Measurements from ENCODE around the gene POLD3.

POLD3 gene

GRCh38 chr11:74663315-74663714 lies 70.9 kb downstream of the POLD3 start:
- no peak overlapping the region for H3K4me3 ChIP-seq (ENCODE audit: low read length)
- no peaks in the 10 kb centered on the region for H3K36me3 ChIP-seq (ENCODE audit: insufficient read depth, low read length)
- no peak overlapping the region for H3K9ac ChIP-seq (ENCODE audit: low read depth, low read length)
- H3K4me2 ChIP-seq (ENCODE audit: low read length) = no peak overlapping the region
- no peaks in the 10 kb centered on the region for H3K9me3 ChIP-seq (replicated peaks; ENCODE audit: low read length)
- H3K27me3 ChIP-seq (ENCODE audit: control insufficient read depth, insufficient read depth, low read length) = no peaks in the 10 kb centered on the region
- H3K4me1 ChIP-seq (ENCODE audit: control insufficient read depth, insufficient read depth, low read length) = no peaks in the 10 kb centered on the region

- H3K4me1 ChIP-seq (ENCODE audit: control insufficient read depth, insufficient read depth, low read length) = peaks cover 29% of the 10 kb centered on the region
- H3K4me3 ChIP-seq (ENCODE audit: low read length) = no peak overlapping the region
- H3K36me3 ChIP-seq (ENCODE audit: insufficient read depth, low read length) = no peaks in the 10 kb centered on the region
- H3K4me2 ChIP-seq (ENCODE audit: low read length) = no peak overlapping the region
- H3K27me3 ChIP-seq (ENCODE audit: control insufficient read depth, insufficient read depth, low read length) = no peaks in the 10 kb centered on the region
- no peaks in the 10 kb centered on the region for H3K9me3 ChIP-seq (replicated peaks; ENCODE audit: low read length)
- H3K9ac ChIP-seq (ENCODE audit: low read depth, low read length) = no peak overlapping the region
Observed at GRCh38 chr11:74669211-74670160, 77.1 kb downstream of the POLD3 start.

GRCh38 chr11:74670171-74670570 lies 77.8 kb downstream of the POLD3 start:
- no peaks in the 10 kb centered on the region for H3K27me3 ChIP-seq (ENCODE audit: control insufficient read depth, insufficient read depth, low read length)
- no peak overlapping the region for H3K4me3 ChIP-seq (ENCODE audit: low read length)
- no peak overlapping the region for H3K9ac ChIP-seq (ENCODE audit: low read depth, low read length)
- no peak overlapping the region for H3K4me2 ChIP-seq (ENCODE audit: low read length)
- H3K36me3 ChIP-seq (ENCODE audit: insufficient read depth, low read length) = no peaks in the 10 kb centered on the region
- no peaks in the 10 kb centered on the region for H3K9me3 ChIP-seq (replicated peaks; ENCODE audit: low read length)
- H3K4me1 ChIP-seq (ENCODE audit: control insufficient read depth, insufficient read depth, low read length) = peaks cover 29% of the 10 kb centered on the region

GRCh38 chr11:74671520-74672196 lies 79.3 kb downstream of the POLD3 start:
- H3K4me1 ChIP-seq (ENCODE audit: control insufficient read depth, insufficient read depth, low read length) = peaks cover 29% of the 10 kb centered on the region
- H3K9ac ChIP-seq (ENCODE audit: low read depth, low read length) = peak overlapping the region; percentile 83
- no peaks in the 10 kb centered on the region for H3K27me3 ChIP-seq (ENCODE audit: control insufficient read depth, insufficient read depth, low read length)
- H3K4me3 ChIP-seq (ENCODE audit: low read length) = no peak overlapping the region
- no peak overlapping the region for H3K4me2 ChIP-seq (ENCODE audit: low read length)
- no peaks in the 10 kb centered on the region for H3K9me3 ChIP-seq (replicated peaks; ENCODE audit: low read length)
- no peaks in the 10 kb centered on the region for H3K36me3 ChIP-seq (ENCODE audit: insufficient read depth, low read length)

- Histone ChIP-seq H3K4me3 (ENCODE audit: low read length) (peak overlapping the region; percentile 19), H3K27me3 (ENCODE audit: control insufficient read depth, insufficient read depth, low read length) (no peaks in the 10 kb centered on the region), H3K9me3 (replicated peaks; ENCODE audit: low read length) (no peaks in the 10 kb centered on the region), H3K9ac (ENCODE audit: low read depth, low read length) (peak overlapping the region; percentile 83), H3K4me1 (ENCODE audit: control insufficient read depth, insufficient read depth, low read length) (peaks cover 30% of the 10 kb centered on the region), H3K4me2 (ENCODE audit: low read length) (peak overlapping the region; percentile 58), H3K36me3 (ENCODE audit: insufficient read depth, low read length) (no peaks in the 10 kb centered on the region)
Observed at GRCh38 chr11:74672332-74672955, 80.1 kb downstream of the POLD3 start.

- H3K4me2 ChIP-seq (ENCODE audit: low read length) = peak overlapping the region; percentile 58
- peak overlapping the region; percentile 19 for H3K4me3 ChIP-seq (ENCODE audit: low read length)
- peaks cover 33% of the 10 kb centered on the region for H3K4me1 ChIP-seq (ENCODE audit: control insufficient read depth, insufficient read depth, low read length)
- H3K9me3 ChIP-seq (replicated peaks; ENCODE audit: low read length) = no peaks in the 10 kb centered on the region
- H3K9ac ChIP-seq (ENCODE audit: low read depth, low read length) = peak overlapping the region; percentile 83
- no peaks in the 10 kb centered on the region for H3K36me3 ChIP-seq (ENCODE audit: insufficient read depth, low read length)
- H3K27me3 ChIP-seq (ENCODE audit: control insufficient read depth, insufficient read depth, low read length) = no peaks in the 10 kb centered on the region
Observed at GRCh38 chr11:74672956-74673692, 80.7 kb downstream of the POLD3 start.

GRCh38 chr11:74673693-74674360 lies 81.4 kb downstream of the POLD3 start:
- Histone ChIP-seq H3K36me3 (ENCODE audit: insufficient read depth, low read length) (no peaks in the 10 kb centered on the region), H3K4me2 (ENCODE audit: low read length) (peak overlapping the region; percentile 43), H3K4me1 (ENCODE audit: control insufficient read depth, insufficient read depth, low read length) (peaks cover 39% of the 10 kb centered on the region), H3K9ac (ENCODE audit: low read depth, low read length) (peak overlapping the region; percentile 83), H3K4me3 (ENCODE audit: low read length) (peak overlapping the region; percentile 4), H3K27me3 (ENCODE audit: control insufficient read depth, insufficient read depth, low read length) (no peaks in the 10 kb centered on the region), H3K9me3 (replicated peaks; ENCODE audit: low read length) (no peaks in the 10 kb centered on the region)

GRCh38 chr11:74675761-74676160 lies 83.4 kb downstream of the POLD3 start:
- Histone ChIP-seq H3K36me3 (ENCODE audit: insufficient read depth, low read length) (no peaks in the 10 kb centered on the region), H3K4me3 (ENCODE audit: low read length) (no peak overlapping the region), H3K9ac (ENCODE audit: low read depth, low read length) (no peak overlapping the region), H3K27me3 (ENCODE audit: control insufficient read depth, insufficient read depth, low read length) (no peaks in the 10 kb centered on the region), H3K9me3 (replicated peaks; ENCODE audit: low read length) (no peaks in the 10 kb centered on the region), H3K4me1 (ENCODE audit: control insufficient read depth, insufficient read depth, low read length) (peaks cover 39% of the 10 kb centered on the region), H3K4me2 (ENCODE audit: low read length) (no peak overlapping the region)

GRCh38 chr11:74676596-74676995 lies 84.2 kb downstream of the POLD3 start:
- no peak overlapping the region for H3K4me3 ChIP-seq (ENCODE audit: low read length)

GRCh38 chr11:74677131-74677530 lies 84.7 kb downstream of the POLD3 start:
- Histone ChIP-seq H3K4me3 (ENCODE audit: low read length) (no peak overlapping the region), H3K4me1 (ENCODE audit: control insufficient read depth, insufficient read depth, low read length) (peaks cover 29% of the 10 kb centered on the region), H3K9me3 (replicated peaks; ENCODE audit: low read length) (no peaks in the 10 kb centered on the region)

More at GRCh38 chr11:74676596-74676995, 84.2 kb downstream of the POLD3 start:
- no peaks in the 10 kb centered on the region for H3K9me3 ChIP-seq (replicated peaks; ENCODE audit: low read length)
- H3K4me2 ChIP-seq (ENCODE audit: low read length) = no peak overlapping the region
- H3K4me1 ChIP-seq (ENCODE audit: control insufficient read depth, insufficient read depth, low read length) = peaks cover 35% of the 10 kb centered on the region
- H3K27me3 ChIP-seq (ENCODE audit: control insufficient read depth, insufficient read depth, low read length) = no peaks in the 10 kb centered on the region
- no peak overlapping the region for H3K9ac ChIP-seq (ENCODE audit: low read depth, low read length)
- H3K36me3 ChIP-seq (ENCODE audit: insufficient read depth, low read length) = no peaks in the 10 kb centered on the region

More at GRCh38 chr11:74677131-74677530, 84.7 kb downstream of the POLD3 start:
- Histone ChIP-seq H3K36me3 (ENCODE audit: insufficient read depth, low read length) (no peaks in the 10 kb centered on the region), H3K9ac (ENCODE audit: low read depth, low read length) (no peak overlapping the region), H3K27me3 (ENCODE audit: control insufficient read depth, insufficient read depth, low read length) (no peaks in the 10 kb centered on the region), H3K4me2 (ENCODE audit: low read length) (no peak overlapping the region)

Measured in skeletal muscle satellite cell (primary cell).